Stimulated activated CD4-positive, alpha-beta T cell treated with anti-CD3 and anti-CD28 coated beads, Interleukin-4, amount 100 ng/mL, for 48 hours (primary cell): ENCODE measurements around the gene HELZ2.
"Not testable (repeated sequence)": the region's sequence is repeated elsewhere in the genome, so short reads cannot be mapped to it uniquely, and the experiment has no call there.

Experiments
- DNase-seq, 2 donors: peaks; one replicate each; pipeline ENCODE4 v3.0.0-alpha.2; 2020; ENCODE audit warnings: low read depth in 2 of 2

Gene HELZ2

DNA sequence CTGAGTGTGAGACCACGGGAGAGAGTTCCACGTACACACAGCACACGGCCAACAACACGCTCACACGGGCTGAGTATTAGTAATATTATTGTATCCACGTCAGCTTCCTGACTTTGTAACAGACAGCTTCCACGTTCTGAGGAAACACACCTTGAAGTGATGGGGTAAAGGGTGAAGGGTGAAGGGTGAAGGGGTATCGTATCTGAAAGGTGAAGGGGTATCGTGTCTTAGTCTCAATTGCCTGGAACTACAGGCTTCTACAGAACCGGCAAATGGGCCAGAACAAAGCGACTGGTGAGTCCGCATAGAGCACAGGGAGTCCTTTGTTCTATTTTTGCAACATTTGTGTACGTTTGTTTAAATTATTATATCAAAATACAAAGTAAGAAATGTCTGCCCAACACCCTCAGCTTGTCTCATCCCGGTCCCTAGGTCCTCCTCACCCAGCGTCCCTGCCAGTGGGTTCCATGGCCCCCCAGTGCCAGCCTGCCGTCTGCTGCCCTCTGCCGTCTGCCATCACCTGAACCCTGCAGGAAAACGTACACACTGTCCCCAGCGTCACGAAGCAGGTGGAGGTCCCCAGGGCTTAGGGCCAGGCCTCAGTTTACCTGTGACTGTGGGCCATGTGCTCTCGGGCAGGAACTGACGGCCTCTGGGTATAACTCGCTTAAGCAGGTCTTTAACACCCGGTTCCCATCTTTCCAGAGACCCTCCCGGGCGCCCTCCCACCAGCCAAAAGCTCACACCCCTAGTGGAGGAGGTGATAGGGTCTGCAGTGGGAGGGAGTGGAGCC, 4.4 kb upstream of the HELZ2 start:
- DNase-seq = no peak

DNA sequence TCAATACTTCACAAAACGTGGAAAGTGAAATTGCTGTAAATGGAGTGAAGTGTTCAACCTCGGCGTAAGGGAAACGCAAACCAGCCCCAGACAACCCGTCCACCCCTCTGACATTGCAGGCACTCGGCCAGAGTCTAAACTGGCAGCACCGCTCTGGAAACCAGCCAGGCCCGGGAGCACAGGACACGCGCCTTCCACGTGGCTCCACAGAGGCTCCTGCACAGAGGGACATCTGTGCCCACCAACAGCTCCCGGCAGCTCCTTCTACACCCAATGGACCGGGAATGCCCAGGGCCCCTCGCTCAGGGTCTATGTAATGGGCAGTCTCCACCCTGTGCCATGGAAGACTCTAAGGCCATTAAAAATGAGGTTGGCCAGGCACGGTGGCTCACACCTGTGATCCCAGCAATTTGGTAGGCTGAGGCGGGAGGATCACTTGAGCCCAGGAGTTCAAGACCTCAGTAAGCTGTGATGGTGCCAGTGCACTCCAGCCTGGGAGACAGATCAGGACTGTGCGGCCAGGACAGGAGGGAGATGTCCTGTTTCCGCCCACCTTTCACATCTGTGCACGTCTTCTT, 3.4 kb upstream of the HELZ2 start:
- no peak for DNase-seq

DNA sequence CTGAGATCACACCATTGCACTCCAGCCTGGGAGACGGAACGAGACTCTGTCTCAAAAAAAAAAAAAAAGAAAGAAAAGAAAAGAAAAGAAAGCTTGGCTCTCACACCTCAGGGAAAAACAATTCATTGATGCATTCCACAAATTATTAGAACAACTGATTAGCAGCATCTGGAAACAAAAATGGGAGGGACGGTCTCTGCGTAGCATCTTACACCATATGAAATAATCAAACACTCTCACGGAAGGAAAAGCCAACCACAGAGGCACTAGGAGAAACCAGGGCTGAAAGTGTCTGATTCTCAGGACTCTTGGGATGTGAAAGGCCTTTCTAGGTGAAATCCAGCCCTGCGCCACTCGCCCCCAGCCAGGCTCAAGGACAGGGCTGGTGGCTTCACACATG, 2.3 kb upstream of the HELZ2 start:
- no peak for DNase-seq

DNA sequence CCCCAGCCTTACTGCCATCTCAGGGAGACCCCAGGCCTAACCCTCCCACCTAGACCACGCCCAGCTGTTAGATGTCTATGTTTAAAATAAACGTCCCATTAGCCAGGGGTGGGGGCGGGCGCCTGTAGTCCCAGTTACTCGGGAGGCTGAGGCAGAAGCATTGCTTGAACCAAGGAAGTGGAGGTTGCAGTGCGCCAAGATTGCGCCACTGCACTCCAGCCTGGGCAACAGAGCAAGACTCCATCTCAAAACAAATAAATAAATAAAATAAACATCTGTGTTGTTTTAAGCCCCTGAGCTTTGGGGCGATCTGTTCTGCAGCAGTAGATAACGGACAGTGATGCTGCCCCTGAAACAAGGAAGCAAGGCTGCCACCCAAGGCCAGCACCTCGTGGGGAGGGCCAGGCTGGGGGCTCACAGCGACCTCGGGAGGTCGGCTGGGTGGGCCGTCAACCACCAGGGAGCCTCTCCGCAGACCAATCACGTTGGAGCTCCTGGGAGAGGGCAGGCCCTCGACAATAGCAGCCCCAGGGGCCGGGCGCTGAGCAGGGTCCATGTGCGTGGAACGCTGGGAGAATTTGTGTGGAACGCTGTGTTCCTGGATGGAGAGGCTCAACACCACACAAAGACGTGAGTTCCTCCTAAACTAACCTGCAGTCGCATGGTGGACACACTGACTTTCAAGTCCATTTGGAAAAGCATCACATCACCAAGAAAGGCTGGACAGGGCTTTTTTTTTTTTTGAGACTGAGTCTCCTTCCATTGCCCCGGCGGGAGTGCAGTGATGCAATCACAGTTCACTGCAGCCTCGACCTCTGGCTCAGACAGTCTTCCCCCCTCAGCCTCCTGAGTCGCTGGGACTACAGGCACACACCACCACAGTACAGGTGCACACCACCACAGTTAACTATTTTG, 1.0 kb upstream of the HELZ2 start:
- DNase-seq = no peak

DNA sequence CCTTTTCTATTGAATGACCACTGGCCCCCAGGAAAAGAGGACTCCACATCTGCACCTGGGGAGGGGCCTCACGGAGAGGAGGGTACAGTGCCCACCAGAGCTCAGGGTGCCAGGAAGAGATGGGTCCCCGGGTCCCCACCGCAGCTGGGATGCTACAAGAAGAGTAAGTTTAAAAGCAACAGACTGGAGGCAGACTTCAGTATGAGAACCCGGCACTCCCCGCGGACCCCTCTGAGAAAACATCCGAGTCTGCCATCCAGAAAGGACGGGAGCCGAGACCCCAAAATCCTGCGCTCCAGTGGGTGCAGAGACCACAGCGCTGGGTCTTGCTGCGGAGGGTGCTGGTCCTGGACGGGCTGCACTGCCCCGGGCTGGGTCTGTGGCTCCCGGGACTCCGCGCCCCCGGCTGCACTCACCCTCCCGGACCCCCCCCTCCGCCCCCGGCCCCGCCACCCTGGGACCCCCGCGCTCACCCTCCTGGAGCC, 350 bp downstream of the HELZ2 start:
- DNase-seq = no peak

DNA sequence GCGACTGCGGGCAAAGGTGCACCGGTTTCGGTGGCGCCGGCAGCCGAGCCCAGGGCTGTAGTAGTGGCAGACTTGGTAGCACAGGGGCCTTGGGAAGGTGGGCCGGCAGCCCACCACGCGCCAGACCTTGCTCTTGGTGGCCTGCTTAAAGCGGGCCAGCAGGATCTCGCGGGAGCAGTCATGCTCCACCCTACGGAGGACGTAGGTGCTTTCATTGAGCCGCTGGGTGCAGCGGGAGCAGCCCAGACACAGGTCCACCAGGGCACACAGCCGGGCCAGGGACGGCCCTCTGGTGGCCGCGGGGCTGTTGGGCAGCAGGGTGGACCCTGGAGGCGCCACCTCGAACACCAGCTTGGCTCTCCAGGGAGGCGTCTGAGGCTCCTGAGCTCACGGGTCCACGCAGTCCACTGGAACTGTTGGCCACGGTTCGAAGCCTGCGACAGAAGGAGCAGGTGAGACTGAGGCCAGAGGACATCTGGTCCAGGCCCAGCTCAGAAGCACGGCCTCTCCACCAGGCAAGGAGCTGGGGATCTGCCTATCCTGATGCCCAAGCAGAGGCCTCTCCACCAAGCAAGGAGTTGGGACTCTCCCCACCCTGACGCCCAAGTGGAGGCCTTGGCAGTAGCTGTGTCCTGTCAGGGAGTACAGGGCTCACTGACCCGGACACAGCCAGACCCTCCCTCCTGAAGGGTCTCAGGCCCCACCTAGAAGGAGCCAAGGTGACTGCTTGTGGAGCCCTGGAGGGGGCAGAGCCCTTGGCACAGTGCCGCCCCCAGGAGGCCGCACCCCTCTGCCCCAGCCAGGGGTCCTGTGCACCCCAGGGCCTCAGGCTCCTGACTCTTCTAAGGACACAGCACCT, 1.0 kb downstream of the HELZ2 start:
- DNase-seq = no peak

DNA sequence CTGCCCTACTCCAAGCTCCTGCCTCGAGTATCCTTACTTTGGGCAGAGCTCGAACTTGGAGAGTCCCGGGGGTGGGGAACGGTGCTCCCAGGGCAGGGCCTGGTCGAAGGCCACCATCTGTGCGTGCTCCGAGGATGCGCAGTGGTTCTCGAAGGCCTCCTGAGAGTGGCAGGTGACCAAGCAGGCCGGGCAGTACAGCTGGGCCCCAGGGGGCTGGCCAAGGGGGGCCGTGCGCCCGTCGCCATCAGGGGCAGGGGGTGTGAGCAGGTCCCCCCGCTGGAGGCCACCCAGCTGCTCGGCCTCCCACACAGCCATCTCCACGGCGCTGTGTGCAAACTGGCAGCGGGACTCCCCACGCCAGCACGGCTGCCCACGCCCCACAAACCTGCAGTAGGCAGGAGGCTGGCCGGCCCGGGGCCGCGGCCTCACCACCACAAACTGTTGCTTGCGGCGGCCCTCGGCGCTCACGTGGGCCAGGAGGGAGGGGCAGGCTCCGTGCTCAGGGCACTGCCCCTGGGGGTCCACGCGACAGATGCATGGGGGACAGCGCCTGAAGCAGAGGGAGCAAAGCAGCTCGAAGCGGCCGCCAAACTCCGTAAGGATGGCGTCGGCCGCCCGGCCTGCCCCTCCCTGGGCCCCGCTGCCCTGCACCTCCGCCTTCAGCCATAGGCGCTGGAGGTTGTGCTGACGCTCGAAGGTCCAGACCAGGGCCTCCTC, 1.8 kb downstream of the HELZ2 start:
- DNase-seq = no peak

DNA sequence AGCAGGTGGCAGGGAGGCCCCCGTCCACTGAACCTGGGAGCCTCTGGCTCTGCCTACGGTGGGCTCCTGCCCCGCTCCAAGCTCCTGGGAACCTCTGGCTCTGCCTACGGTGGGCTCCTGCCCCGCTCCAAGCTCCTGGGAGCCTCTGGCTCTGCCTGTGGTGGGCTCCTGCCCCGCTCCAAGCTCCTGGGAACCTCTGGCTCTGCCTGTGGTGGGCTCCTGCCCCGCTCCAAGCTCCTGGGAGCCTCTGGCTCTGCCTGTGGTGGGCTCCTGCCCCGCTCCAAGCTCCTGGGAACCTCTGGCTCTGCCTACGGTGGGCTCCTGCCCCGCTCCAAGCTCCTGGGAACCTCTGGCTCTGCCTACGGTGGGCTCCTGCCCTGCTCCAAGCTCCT, 3.0 kb downstream of the HELZ2 start:
- not testable (repeated sequence) for DNase-seq

DNA sequence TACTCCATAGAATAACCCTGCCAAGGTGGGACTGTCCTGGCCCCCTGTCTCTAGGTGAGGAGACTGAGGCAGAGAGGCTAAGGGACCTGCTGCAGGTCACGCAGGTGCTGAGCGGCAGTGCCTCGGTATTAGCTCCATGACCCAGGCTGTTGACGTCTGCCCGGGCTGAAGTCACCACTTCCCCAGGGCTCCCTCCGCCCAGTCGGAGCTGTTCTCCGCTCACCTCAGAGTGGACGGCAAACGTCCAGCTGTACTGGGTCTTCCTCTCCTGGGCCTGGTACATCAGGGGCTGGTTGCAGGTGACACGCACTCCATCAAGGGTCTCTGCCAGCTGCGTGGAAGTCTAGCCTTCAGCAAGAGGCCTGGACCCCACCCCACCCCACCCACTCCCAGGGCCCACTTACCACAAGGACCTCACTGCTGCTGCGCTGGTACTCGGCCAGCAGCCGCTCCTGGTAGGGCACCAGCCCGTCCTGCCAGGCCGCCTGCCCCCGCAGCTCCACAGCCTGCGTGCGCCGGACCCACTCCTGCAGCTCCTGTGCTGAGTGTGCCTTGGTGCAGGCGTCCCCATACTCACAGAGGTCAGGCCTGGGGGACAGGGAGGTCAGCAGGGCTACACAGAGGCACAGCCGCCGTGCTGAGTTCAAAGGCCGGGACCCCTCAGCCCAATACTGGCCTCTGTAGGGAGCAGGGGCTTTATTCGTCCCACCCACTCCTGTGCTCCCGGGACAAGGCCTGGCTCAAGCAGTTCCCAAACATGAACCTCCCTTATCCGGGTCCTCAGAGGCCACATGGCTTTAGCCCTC, 3.6 kb downstream of the HELZ2 start:
- no peak for DNase-seq

DNA sequence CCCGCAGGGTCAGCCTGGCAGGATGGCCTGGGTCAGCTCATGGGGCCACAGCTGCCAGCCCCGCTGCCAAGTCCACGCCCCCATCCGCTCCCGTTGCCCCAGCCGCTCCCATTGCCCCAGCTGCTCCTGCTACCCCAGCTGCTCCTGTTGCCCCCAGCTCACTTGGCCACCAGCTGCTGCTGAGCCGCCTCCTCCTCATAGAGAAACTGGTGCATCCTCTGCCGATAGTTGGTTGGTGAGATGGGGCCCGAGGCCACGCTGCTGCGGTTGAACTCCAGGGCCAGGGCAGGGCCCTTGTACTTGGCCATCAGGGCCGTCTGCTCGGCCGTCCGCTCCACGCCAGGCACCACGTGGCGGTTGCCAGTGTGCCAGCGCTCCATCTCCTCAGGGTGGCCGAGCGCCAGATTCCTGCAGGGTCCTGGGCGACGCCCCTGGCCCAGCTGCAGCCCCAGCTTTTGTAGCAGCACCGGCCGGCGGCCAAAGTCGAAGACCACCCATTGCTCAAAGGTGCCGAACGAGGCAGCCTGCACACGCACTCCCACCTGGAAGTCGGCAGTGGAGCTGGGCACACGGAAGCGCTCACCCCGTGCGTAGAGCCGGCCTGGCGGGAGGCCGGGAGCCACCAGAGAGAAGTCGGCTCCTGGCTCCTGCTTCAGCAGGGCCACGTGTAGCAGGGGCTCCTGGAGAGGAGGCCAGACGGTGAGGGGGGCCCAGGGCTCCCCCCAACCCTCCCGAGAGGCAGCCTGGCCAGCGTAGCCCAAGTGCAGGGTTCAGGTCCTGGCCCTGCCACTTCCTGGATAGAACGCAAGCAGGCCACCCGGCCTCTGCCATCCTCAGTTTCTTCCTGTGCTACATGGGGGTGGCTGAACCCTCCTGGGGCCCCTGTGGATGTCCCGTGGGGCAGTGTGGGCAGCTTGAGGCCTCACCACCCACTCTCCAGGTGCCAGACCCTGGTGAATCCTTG, 4.8 kb downstream of the HELZ2 start:
- DNase-seq = no peak

DNA sequence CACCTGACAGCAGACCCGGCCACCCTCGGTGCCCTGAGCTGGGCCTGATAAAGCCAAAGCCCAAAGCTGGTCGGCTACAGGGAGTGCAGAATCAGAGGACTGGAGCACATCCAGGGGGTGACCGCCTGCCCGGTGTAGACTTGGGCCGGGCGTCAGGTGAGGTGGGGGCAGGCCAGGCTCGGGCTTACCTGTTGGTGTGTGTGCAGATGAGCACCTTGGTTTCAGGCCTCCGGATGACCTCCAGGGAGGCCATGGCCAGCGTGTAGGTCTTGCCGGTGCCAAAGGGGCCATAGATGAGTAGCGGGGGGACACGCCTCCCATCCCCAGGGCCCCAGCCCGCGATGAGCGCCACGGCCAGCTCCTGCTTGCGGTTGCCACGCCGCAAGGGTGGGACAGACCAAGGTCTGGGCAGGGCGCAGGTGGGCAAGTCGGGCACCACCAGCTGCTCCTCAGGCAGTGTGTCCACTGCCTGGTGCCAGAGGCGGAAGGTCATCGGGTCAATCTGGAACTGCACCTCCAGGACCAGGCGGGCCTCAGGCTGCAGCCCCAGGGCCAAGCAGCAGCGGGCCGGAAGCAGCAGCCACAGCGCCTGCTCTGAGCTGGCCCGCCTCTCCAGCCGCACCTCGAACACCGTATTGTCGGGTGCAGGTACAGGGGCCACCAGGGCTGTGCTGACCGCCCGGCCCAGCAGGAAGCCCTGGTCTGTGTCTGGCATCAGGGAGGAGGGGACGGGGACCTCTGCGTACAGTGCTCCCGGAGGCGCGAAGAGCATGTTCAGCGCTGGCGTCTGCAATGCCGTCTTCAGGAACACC, 5.7 kb downstream of the HELZ2 start:
- DNase-seq = no peak

DNA sequence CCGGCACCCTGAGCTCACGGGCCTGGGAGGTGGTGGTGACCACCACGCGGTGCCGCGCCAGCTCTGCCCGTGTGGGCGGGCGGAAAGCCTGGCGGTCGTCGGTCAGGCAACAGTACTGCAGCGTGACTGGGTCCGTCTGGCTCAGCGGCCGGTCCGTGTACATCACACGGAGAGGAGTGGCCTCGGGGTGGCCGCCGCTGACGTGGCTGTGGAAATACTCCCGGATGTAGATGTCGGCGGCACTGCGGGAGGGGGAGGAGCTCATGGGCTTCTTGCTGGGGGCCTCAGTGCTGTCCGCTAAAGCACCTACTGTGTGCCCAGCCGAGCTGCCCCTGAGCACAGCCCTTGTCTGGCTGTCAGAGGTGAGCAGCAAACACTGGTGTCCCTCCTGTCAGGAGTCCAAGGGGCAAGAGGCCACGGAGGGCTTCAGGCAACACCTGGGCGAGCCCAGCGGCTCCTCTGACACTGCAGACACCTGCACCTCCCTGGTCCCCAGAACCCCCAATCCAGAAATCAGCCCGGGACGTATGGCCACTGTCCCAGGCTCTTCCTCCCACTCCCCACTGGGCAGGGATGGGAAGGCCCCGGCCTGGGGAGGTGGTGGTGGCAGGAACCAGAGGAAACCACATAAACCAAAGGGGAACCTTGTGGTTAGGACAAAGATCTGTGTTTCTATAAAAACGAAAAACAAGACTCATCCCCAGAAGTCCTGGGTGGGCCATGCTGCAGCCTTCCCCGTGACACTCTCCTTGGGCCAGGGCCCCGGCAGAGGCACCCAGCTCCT, 6.5 kb downstream of the HELZ2 start:
- DNase-seq = peak in 1 of 2 donors; percentile 42

DNA sequence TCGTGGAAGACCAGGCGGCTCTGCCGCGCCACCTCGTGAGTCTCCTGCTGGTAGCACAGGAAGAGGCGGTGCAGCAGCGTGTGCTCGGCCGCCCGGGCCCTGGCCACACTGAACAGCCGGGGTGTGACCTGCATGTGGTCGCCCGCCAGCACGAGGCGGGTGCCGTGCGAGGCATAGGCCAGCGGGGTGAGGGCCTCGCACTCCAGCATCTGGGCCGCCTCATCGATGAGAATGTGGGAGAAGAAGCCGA, 7.0 kb downstream of the HELZ2 start:
- DNase-seq = no peak

DNA sequence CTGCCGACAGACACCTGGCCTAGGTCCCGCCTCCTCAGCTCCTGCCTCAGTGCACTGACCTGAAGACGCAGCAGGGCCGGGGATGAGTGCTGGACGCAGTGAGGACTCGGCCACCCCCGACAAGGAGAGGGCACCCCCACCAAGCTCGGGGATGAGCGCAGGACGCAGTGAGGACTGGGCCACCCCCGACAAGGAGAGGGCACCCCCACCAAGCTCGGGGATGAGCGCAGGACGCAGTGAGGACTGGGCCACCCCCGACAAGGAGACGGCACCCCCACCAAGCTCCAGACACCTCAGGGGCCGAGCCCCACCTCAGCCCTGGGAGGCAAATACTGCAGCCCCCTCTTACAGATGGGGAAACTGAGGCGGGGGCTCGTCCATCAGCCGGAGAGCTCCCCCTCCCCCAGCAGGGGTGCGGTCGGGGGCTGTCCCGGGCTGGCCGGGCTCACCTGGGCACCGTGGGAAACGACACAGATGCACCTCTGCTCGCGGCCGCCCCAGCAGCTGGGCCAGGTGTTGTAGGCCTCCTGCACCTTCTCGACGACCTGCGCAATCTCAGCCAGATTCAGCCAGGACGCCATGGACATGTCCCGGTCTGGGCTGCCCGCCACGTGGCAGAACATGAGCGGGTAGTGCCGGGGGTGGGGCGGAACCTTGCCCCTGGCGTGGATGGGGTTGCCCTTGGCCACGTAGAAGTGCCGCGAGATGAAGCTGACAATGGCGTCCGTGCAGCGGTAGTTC, 7.5 kb downstream of the HELZ2 start:
- no peak for DNase-seq

DNA sequence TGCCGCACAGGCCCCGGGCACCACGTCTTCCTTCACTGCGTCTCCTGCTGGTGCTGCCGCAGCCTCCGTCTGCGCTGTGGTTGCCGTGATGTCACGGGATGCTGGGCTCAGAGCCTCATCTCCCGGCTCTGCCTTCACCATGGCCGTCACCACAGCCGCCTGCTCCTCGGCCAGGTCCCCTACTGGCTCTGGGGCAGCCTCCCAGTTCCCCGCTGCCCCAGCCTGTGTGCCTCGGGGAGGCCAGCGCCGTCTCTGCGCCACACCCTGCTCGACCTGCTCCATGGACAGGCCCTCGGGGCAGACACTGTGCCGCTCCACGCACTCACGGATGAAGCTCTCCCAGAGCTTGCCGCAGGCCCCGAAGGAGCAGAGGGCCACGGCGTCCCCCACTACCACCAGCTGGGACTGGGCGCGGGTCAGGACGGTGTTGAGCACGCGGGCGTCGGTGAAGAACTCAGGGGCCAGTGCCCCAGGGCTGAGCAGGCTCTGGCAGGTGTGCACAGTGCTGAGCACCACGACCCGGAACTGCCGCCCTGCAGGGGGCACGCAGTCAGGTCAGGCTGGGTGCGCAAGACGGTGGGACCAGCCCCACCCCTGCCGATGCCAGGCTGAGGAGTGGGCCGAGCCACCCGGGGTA, 8.2 kb downstream of the HELZ2 start:
- DNase-seq = no peak

DNA sequence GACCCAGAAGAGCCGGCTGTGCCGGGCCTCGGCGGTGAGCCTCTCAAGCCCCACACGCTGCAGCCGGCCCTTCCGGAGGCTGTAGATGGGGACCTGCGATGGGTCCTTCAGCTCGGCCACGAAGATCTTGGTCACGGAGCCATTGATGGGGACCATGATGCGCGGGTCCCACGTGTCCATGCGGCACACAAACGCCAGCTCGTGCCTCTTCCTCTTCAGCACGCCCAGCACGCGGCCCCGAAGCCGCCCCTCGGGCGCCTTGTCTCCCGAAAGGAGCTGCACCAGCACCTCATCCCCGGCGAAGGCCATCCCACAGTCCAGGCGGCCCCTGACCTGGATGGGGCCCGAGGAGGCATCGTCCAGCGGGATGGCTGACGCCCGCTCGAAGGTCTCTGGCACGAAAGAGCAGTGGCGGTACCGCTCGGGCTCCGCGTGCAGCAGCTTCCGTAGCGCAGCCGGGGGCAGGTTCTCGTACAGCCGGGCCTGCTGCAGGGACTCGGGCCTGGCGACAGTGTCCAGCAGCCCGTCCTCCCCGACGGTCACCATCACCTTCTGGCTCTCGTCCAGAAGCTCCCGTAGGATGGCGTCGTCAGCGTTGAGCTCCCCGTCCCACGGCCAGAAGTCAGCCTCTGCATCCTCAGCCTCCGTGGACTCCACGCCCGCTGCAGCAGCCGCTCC, 8.9 kb downstream of the HELZ2 start:
- DNase-seq = no peak
